ENCODE measurements around the gene GRIK1.

GRIK1 gene

GRCh38 chr21:29680273-29680672 is 259.5 kb downstream of the GRIK1 start:
- H3K27ac ChIP-seq: no peak overlapping the region
- POLR2A ChIA-PET (ENCODE audit: low non-redundant PET): no interaction called here
- no peak for DNase-seq (ENCODE audit: low spot score)
- CTCF ChIA-PET: no interaction called here
- TF ChIP-seq, protein P1, sequence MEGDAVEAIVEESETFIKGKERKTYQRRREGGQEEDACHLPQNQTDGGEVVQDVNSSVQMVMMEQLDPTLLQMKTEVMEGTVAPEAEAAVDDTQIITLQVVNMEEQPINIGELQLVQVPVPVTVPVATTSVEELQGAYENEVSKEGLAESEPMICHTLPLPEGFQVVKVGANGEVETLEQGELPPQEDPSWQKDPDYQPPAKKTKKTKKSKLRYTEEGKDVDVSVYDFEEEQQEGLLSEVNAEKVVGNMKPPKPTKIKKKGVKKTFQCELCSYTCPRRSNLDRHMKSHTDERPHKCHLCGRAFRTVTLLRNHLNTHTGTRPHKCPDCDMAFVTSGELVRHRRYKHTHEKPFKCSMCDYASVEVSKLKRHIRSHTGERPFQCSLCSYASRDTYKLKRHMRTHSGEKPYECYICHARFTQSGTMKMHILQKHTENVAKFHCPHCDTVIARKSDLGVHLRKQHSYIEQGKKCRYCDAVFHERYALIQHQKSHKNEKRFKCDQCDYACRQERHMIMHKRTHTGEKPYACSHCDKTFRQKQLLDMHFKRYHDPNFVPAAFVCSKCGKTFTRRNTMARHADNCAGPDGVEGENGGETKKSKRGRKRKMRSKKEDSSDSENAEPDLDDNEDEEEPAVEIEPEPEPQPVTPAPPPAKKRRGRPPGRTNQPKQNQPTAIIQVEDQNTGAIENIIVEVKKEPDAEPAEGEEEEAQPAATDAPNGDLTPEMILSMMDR (conservative IDR thresholded peaks at IDR 0.05; ENCODE audit: low read depth): no peak

- TF ChIP-seq, protein P1 (conservative IDR thresholded peaks at IDR 0.05; ENCODE audit: low read depth): no peak
- DNase-seq (ENCODE audit: low spot score): no peak
- ChIA-PET CTCF (no interaction called here), POLR2A (ENCODE audit: low non-redundant PET) (no interaction called here)
- H3K27ac ChIP-seq: no peak overlapping the region
Measured at GRCh38 chr21:29678626-29679025, 261.2 kb downstream of the GRIK1 start.

- ChIA-PET POLR2A (ENCODE audit: low non-redundant PET) (no interaction called here), CTCF (interaction anchor here (0.7 kb wide), 1 partner anchor 64 kb away, joined by 3 read pairs; no protein-coding TSS in a partner anchor)
- H3K27ac ChIP-seq: no peak overlapping the region
- no peak for DNase-seq (ENCODE audit: low spot score)
- TF ChIP-seq, protein P1 (conservative IDR thresholded peaks at IDR 0.05; ENCODE audit: low read depth): no peak
Measured at GRCh38 chr21:29677326-29677725, 262.5 kb downstream of the GRIK1 start.

GRCh38 chr21:29676395-29676794 is 263.4 kb downstream of the GRIK1 start:
- DNase-seq (ENCODE audit: low spot score): no peak
- POLR2A ChIA-PET (ENCODE audit: low non-redundant PET): no interaction called here
- CTCF ChIA-PET: no interaction called here

DNA sequence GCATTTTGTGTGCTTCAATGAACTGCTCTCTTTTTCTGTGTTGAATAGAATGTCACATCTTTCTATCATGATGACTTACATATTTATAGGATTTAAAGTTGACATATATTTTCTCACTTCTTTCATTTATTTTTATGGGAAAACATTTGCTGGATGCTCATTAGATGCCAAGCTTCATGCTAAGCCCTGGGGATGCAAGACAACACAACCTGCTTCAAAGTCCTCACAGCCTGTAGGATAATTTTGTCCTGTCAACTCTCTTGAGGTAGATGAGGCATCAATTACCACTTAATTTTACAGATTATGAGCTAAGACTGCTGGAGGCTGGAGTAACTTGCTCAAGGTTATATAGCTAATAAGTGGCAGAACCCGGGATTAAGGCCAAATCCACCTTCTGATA is 264.3 kb downstream of the GRIK1 start:
- CTCF ChIA-PET: no interaction called here
- TF ChIP-seq, protein P1 (conservative IDR thresholded peaks at IDR 0.05; ENCODE audit: low read depth): no peak
- no peak for DNase-seq (ENCODE audit: low spot score)
- POLR2A ChIA-PET (ENCODE audit: low non-redundant PET): no interaction called here
- H3K27ac ChIP-seq: no peak overlapping the region

More at GRCh38 chr21:29676395-29676794, 263.4 kb downstream of the GRIK1 start:
- TF ChIP-seq, protein P1 (conservative IDR thresholded peaks at IDR 0.05; ENCODE audit: low read depth): no peak
- no peak overlapping the region for H3K27ac ChIP-seq

GRCh38 chr21:29674343-29674742 is 265.5 kb downstream of the GRIK1 start:
- ChIA-PET POLR2A (ENCODE audit: low non-redundant PET) (no interaction called here), CTCF (interaction anchor here (0.7 kb wide), 1 partner anchor 218 kb away, joined by 4 read pairs; no protein-coding TSS in a partner anchor)
- TF ChIP-seq, protein P1 (conservative IDR thresholded peaks at IDR 0.05; ENCODE audit: low read depth): no peak
- H3K27ac ChIP-seq: no peak overlapping the region
- no peak for DNase-seq (ENCODE audit: low spot score)

All from RWPE1 (cell line).